T-cell (primary cell): ENCODE data around the gene COG2. TPM values are rescaled to one million over a fixed set of nuclear protein-coding genes. Genes with fewer than 3 reads are reported as not detected.
"Not testable (repeated sequence)": the region's sequence is repeated elsewhere in the genome, so short reads cannot be mapped to it uniquely, and the experiment has no call there.

ENCODE experiments used
- ATAC-seq, 4 experiments: fragments of 200-7000 bp in 3 of 4; fragments of 150-1000 bp in 1 of 4; cut with Tn5 transposase; replicated peaks in 1 of 4; 1 replicate in 3 of 4; 2 replicates in 1 of 4; pipeline ENCODE4 v1.10.0; 2021; ENCODE audit warnings: moderate library complexity in 3 of 4, mild to moderate bottlenecking in 2 of 4, moderate number of reproducible peaks in 1 of 4
- CTCF ChIA-PET, 2 donors: fragments of 300-600 bp; sonication (Branson Sonifier 250); formaldehyde crosslinking; loops; one replicate each; lab custom pipeline; 2022; ENCODE audit warnings: antibody characterized with exemption in 2 of 2; lab: Charles Lee
- POLR2A ChIA-PET, 2 donors: fragments of 300-600 bp; sonication (Branson Sonifier 250); formaldehyde crosslinking; loops; one replicate each; lab custom pipeline; 2022; ENCODE audit warnings: antibody characterized with exemption in 2 of 2; lab: Charles Lee
- DNase-seq, 35 experiments: peaks; one replicate each; pipeline versions ENCODE4 v3.0.0 to v3.0.0-alpha.2; 2013 to 2023
- H3K27ac ChIP-seq: one replicate; pipeline ENCODE4 v1.5.1; 2013; ENCODE audit warnings: low read length
- H3K27me3 ChIP-seq, 2 experiments: replicated peaks in 1 of 2; 1 replicate in 1 of 2; 2 replicates in 1 of 2; pipeline versions ENCODE4 v1.6.1 to v1.7.0; 2013; ENCODE audit warnings: low read length in 1 of 2, mixed read lengths in 1 of 2; ENCODE audit not compliant: control insufficient read depth in 2 of 2, insufficient read depth in 2 of 2; ENCODE audit errors: extremely low read depth in 1 of 2
- H3K36me3 ChIP-seq, 2 donors: 1 replicate in 1 of 2; 2 replicates in 1 of 2; pipeline versions ENCODE4 v1.6.1 to v1.7.0; 2013; ENCODE audit warnings: low read length in 1 of 2; ENCODE audit not compliant: control insufficient read depth in 2 of 2, insufficient read depth in 1 of 2; ENCODE audit errors: extremely low read depth in 1 of 2
- H3K4me1 ChIP-seq, 2 experiments: 1 replicate in 1 of 2; 2 replicates in 1 of 2; pipeline versions ENCODE4 v1.6.1 to v1.7.0; 2013; ENCODE audit warnings: low read length in 2 of 2, mixed read lengths in 1 of 2; ENCODE audit not compliant: insufficient read depth in 2 of 2, control insufficient read depth in 1 of 2; ENCODE audit errors: extremely low read depth in 1 of 2
- H3K4me3 ChIP-seq, 2 donors: 1 replicate in 1 of 2; 2 replicates in 1 of 2; pipeline versions ENCODE4 v1.5.1 to v1.7.0; 2013; ENCODE audit warnings: mild to moderate bottlenecking in 2 of 2, low read length in 1 of 2, moderate library complexity in 1 of 2; ENCODE audit not compliant: control insufficient read depth in 1 of 2; ENCODE audit errors: extremely low read depth in 1 of 2
- H3K9me3 ChIP-seq: 2 replicates; pipeline ENCODE4 v1.7.0; 2013
- H3K27ac Mint-ChIP-seq, 2 donors: one replicate each; pipeline ENCODE4 v1.8.0; 2020 to 2021; ENCODE audit warnings: mild to moderate bottlenecking in 2 of 2, mixed read lengths in 2 of 2
- H3K27me3 Mint-ChIP-seq, 2 donors: one replicate each; pipeline ENCODE4 v1.8.0; 2021 to 2022; ENCODE audit warnings: mixed read lengths in 2 of 2
- H3K36me3 Mint-ChIP-seq: one replicate; pipeline ENCODE4 v1.8.0; 2021; ENCODE audit warnings: mixed read lengths
- H3K4me1 Mint-ChIP-seq, 3 donors: one replicate each; pipeline ENCODE4 v1.8.0; 2020 to 2022; ENCODE audit warnings: mixed read lengths in 3 of 3, mild to moderate bottlenecking in 1 of 3
- H3K4me3 Mint-ChIP-seq, 3 donors: one replicate each; pipeline ENCODE4 v1.8.0; 2020 to 2022; ENCODE audit warnings: mild to moderate bottlenecking in 3 of 3, mixed read lengths in 3 of 3, moderate library complexity in 3 of 3
- H3K9me3 Mint-ChIP-seq, 3 donors: one replicate each; pipeline ENCODE4 v1.8.0; 2020 to 2022; ENCODE audit warnings: mixed read lengths in 3 of 3
- WGBS: methylation state at CpG from one replicate; pipeline ENCODE4 v1.1.5; 2013; ENCODE audit warnings: missing lambda C conversion rate; ENCODE audit not compliant: insufficient coverage; 5-methylcytosine and 5-hydroxymethylcytosine counted together
- total RNA-seq, 35 experiments: library from RNA in 6 of 35; stranded (reverse) in 6 of 35; fragments of 120-200 nt in 1 of 35; gene quantifications; one replicate each; pipeline versions ENCODE4 v1.2.1 to v1.2.4 and lab custom pipeline; 2013 to 2026

COG2 gene
- total RNA-seq, 5 donors from 2014 or later (not counting 1 experiment from before 2014, with no cell fraction given): 30.5 to 38.6 (median 37.1) TPM

DNA sequence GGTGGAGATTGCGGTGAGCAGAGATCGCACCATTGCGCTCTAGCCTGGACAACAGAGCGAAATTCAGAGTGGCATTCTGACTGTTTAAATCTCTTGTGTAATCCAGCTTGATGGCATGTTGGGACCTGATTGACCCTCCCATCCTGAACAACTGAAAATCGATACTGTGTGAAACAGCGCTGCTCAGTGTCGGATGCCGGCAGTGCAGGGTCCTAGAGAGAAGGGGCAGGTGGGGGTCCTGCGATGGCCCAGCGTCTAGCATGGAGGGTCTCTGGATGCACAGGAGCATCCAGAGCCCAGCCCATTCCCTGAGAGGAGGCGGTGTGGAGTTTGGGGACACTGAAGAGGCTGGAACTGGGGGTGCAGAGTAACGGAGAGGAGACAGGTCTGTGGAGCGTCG lies 55.8 kb downstream of the COG2 start:
- Mint-ChIP-seq H3K9me3 (no peaks in the 10 kb centered on the region), H3K4me3 (no peak overlapping the region), H3K36me3 (peaks cover 9% of the 10 kb centered on the region), H3K27me3 (peaks cover 5 to 8% of the 10 kb centered on the region in 2 donors), H3K4me1 (no peaks in the 10 kb centered on the region), H3K27ac (no peak overlapping the region)
- ChIA-PET POLR2A (no interaction called here), CTCF (no interaction called here)
- Histone ChIP-seq H3K36me3 (peaks cover 0 to 13% of the 10 kb centered on the region in 2 donors), H3K4me1 (no peaks in the 10 kb centered on the region), H3K27ac (no peak overlapping the region), H3K27me3 (peaks cover 0 to 13% of the 10 kb centered on the region in 2 experiments), H3K4me3 (no peak overlapping the region), H3K9me3 (no peaks in the 10 kb centered on the region)
- DNase-seq: no peak
- 96% methylated on average over 14 of the region's 14 CpGs for WGBS
- ATAC-seq: no peak

GRCh38 chr1:230698964-230699363 lies 56.7 kb downstream of the COG2 start:
- DNase-seq, H3K9me3 ChIP-seq, H3K27ac Mint-ChIP-seq, H3K27ac ChIP-seq, H3K36me3 Mint-ChIP-seq, H3K4me3 ChIP-seq, CTCF ChIA-PET, POLR2A ChIA-PET, ATAC-seq, H3K27me3 Mint-ChIP-seq, H3K9me3 Mint-ChIP-seq, H3K4me3 Mint-ChIP-seq, H3K4me1 ChIP-seq, H3K36me3 ChIP-seq, H3K4me1 Mint-ChIP-seq: not testable (repeated sequence)
- peaks cover 0 to 20% of the 10 kb centered on the region in 2 experiments for H3K27me3 ChIP-seq

DNA sequence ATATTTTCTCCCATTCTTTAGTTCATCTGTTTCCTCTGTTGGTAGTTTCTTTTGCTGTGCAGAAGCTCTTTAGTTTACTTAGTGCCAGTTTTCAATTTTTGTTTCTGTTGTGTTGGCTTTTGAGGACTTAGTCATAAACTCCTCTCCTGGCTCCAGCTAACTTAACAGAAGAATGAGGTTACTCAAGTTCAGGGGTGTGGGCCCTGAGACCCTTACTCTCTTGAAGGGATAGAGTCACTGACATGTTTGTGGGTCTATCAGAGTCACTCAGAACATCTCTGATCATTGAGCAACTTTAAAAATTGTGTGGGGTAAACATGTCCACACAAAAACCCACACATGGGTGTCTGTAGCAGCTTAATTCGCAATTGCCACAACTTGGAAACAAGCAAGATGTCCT lies 57.4 kb downstream of the COG2 start:
- peaks cover 0 to 21% of the 10 kb centered on the region in 2 experiments for H3K27me3 ChIP-seq
- ChIA-PET POLR2A (no interaction called here), CTCF (no interaction called here)
- Mint-ChIP-seq H3K36me3 (no peaks in the 10 kb centered on the region), H3K27ac (no peak overlapping the region), H3K27me3 (peaks cover 5 to 8% of the 10 kb centered on the region in 2 donors), H3K9me3 (no peaks in the 10 kb centered on the region), H3K4me1 (no peaks in the 10 kb centered on the region), H3K4me3 (no peak overlapping the region)
- no peak overlapping the region for H3K4me3 ChIP-seq
- no peaks in the 10 kb centered on the region for H3K36me3 ChIP-seq
- H3K4me1 ChIP-seq: no peaks in the 10 kb centered on the region
- no peak for ATAC-seq
- H3K9me3 ChIP-seq: no peaks in the 10 kb centered on the region
- WGBS: no CpG with 5 or more reads among the region's 1 CpG
- DNase-seq: no peak
- no peak overlapping the region for H3K27ac ChIP-seq

DNA sequence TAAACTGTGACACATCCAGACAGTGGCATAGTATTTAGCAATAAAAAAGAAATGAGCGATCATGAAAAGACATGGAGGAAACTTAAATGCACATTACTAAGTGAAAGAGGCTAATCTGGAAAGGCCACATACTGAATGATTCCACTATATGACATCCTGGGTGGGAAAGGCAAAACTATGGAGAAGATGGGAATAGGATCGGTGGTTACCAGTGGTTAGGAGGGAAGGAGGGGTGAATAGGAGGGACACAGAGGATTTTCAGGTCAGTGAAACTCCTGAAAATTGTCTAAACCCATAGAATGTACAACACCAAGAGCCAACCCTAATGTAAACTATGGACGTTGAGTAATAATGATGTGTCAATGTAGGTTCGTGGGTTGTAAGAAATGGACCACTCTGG lies 57.9 kb downstream of the COG2 start:
- no peak overlapping the region for H3K4me3 ChIP-seq
- ChIA-PET POLR2A (no interaction called here), CTCF (no interaction called here)
- Mint-ChIP-seq H3K27ac (no peak overlapping the region), H3K9me3 (no peaks in the 10 kb centered on the region), H3K27me3 (peaks cover 8 to 9% of the 10 kb centered on the region in 2 donors), H3K4me3 (no peak overlapping the region), H3K36me3 (no peaks in the 10 kb centered on the region), H3K4me1 (no peaks in the 10 kb centered on the region)
- DNase-seq (no peak), ATAC-seq (no peak)
- no peaks in the 10 kb centered on the region for H3K36me3 ChIP-seq
- no CpG with 5 or more reads among the region's 4 CpGs for WGBS
- H3K4me1 ChIP-seq: no peaks in the 10 kb centered on the region
- H3K27me3 ChIP-seq: peaks cover 0 to 21% of the 10 kb centered on the region in 2 experiments
- no peaks in the 10 kb centered on the region for H3K9me3 ChIP-seq
- H3K27ac ChIP-seq: no peak overlapping the region

GRCh38 chr1:230701434-230701833 lies 59.2 kb downstream of the COG2 start:
- no peak overlapping the region for H3K4me3 Mint-ChIP-seq
- DNase-seq (no peak), ATAC-seq (no peak)
- H3K27ac Mint-ChIP-seq: no peak overlapping the region
- ChIA-PET POLR2A (no interaction called here), CTCF (no interaction called here)
- no peaks in the 10 kb centered on the region for H3K4me1 ChIP-seq
- H3K27ac ChIP-seq: no peak overlapping the region
- WGBS: 79% methylated on average over 17 of the region's 17 CpGs
- peaks cover 8 to 9% of the 10 kb centered on the region in 2 donors for H3K27me3 Mint-ChIP-seq
- peaks cover 0 to 21% of the 10 kb centered on the region in 2 experiments for H3K27me3 ChIP-seq
- no peaks in the 10 kb centered on the region for H3K36me3 Mint-ChIP-seq
- no peaks in the 10 kb centered on the region for H3K4me1 Mint-ChIP-seq
- H3K36me3 ChIP-seq: no peaks in the 10 kb centered on the region
- no peaks in the 10 kb centered on the region for H3K9me3 Mint-ChIP-seq
- no peaks in the 10 kb centered on the region for H3K9me3 ChIP-seq
- no peak overlapping the region for H3K4me3 ChIP-seq

DNA sequence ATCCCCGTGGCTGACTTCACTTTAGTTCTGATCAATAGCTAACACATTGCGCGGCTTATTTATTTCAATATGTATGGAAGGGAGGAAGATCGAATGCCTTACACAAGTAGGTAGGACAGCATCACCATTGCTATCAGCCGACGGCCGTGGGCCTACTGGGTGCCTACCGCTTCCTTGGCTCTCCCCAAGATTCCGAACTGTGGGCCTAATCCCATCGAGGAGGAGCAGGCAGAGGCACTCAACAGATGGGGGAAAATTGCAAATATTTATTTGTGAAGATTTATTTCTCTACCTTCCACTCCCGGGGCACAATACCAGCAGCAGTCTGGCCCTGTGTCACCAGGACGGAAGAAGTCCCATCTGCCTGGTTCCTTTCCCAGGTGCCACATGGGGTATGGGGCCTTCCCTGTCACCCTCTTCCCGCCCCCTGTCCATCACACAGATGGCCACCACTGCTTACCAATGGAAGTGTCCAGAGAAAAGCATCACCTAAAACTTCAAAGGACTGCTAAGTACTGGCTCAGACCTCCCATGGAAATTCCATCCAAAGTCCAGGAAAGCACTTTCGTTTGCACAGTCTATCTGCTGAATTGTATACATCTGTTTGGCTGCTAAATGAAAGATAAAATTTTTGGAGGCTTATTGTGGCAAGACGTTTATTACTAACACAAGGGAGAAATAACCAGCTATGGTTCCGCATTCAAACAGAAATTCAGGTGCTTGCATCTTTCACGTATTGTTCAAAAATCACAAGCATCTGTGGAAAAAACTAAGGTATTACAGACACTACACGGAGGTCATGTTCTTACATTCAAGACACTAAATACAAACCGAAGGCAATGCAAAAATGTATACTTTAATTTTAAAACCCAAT lies 59.9 kb downstream of the COG2 start:
- H3K27me3 ChIP-seq: peaks cover 0 to 21% of the 10 kb centered on the region in 2 experiments
- no peak overlapping the region for H3K4me3 ChIP-seq
- H3K36me3 ChIP-seq: no peaks in the 10 kb centered on the region
- no peak for DNase-seq
- H3K4me1 ChIP-seq: no peaks in the 10 kb centered on the region
- ATAC-seq: no peak
- H3K36me3 Mint-ChIP-seq: no peaks in the 10 kb centered on the region
- no peaks in the 10 kb centered on the region for H3K4me1 Mint-ChIP-seq
- peaks cover 8 to 9% of the 10 kb centered on the region in 2 donors for H3K27me3 Mint-ChIP-seq
- CTCF ChIA-PET: no interaction called here
- no peak overlapping the region for H3K27ac ChIP-seq
- no peaks in the 10 kb centered on the region for H3K9me3 ChIP-seq
- WGBS: 85% methylated on average over 10 of the region's 19 CpGs
- H3K9me3 Mint-ChIP-seq: no peaks in the 10 kb centered on the region
- no peak overlapping the region for H3K4me3 Mint-ChIP-seq
- POLR2A ChIA-PET: interaction anchor here in 1 of 2 donors (0.6 kb wide), 1 partner anchor 504 kb away, joined by 4 read pairs; no protein-coding TSS in a partner anchor
- H3K27ac Mint-ChIP-seq: no peak overlapping the region
